Prostate gland (tissue), 2 donors: ENCODE results near the gene PAX8.

Source experiments
- CTCF ChIP-seq, 4 experiments: fragments of 200-600 bp in 2 of 4; fragments of 450-650 bp in 2 of 4; sonication (generic) in 2 of 4; IDR thresholded peaks; 1 replicate in 3 of 4; 2 replicates in 1 of 4; pipeline ENCODE4 v1.5.1; 2016 to 2019; ENCODE audit warnings: antibody characterized with exemption in 4 of 4, mild to moderate bottlenecking in 2 of 4, moderate library complexity in 2 of 4
- POLR2A ChIP-seq: fragments of 450-650 bp; IDR thresholded peaks from one replicate; pipeline ENCODE4 v1.6.1; 2016; ENCODE audit warnings: antibody characterized with exemption, mild to moderate bottlenecking
- POLR2AphosphoS5 ChIP-seq: sonication (generic); formaldehyde crosslinking; IDR thresholded peaks from one replicate; pipeline ENCODE4 v1.6.1; 2017; ENCODE audit warnings: antibody characterized with exemption

- TF ChIP-seq POLR2A (no peak), CTCF (IDR thresholded peaks at IDR 0.05) (no peak), POLR2AphosphoS5 (no peak)
These were observed 110.8 kb downstream of the PAX8 start for GRCh38 chr2:113167962-113168340.
